Breast epithelium (tissue), 4 donors: ENCODE data around the gene CCP110. TPM values are rescaled to one million over a fixed set of nuclear protein-coding genes. Genes with fewer than 3 reads are reported as not detected.

Experiments
- DNase-seq, 2 donors: peaks; one replicate each; pipeline ENCODE4 v3.0.0-alpha.2; 2019; ENCODE audit warnings: low spot score in 2 of 2
- H3K27ac ChIP-seq, 2 donors: fragments of 200-600 bp; sonication (generic) in 1 of 2; one replicate each; pipeline ENCODE4 v1.5.1; 2016 to 2019; ENCODE audit warnings: mild to moderate bottlenecking in 1 of 2
- H3K27me3 ChIP-seq, 2 donors: fragments of 200-600 bp; sonication (generic) in 1 of 2; one replicate each; pipeline versions ENCODE4 v1.5.1 to v1.6.0; 2017 to 2019; ENCODE audit warnings: control low read depth in 1 of 2, mild to moderate bottlenecking in 1 of 2
- H3K36me3 ChIP-seq: fragments of 200-600 bp; one replicate; pipeline ENCODE4 v1.5.1; 2019
- H3K4me1 ChIP-seq, 2 donors: fragments of 200-600 bp; sonication (generic); one replicate each; pipeline ENCODE4 v1.5.1; 2016 to 2019; ENCODE audit warnings: control low read depth in 1 of 2
- H3K4me3 ChIP-seq, 3 donors: fragments of 200-600 bp; sonication (generic); 1 replicate in 2 of 3; 2 replicates in 1 of 3; pipeline ENCODE4 v1.5.1; 2016 to 2019; ENCODE audit warnings: mild to moderate bottlenecking in 3 of 3, moderate library complexity in 2 of 3
- H3K9me3 ChIP-seq, 2 donors: fragments of 200-600 bp; sonication (generic) in 1 of 2; one replicate each; pipeline ENCODE4 v1.5.1; 2016 to 2019; ENCODE audit warnings: control low read depth in 1 of 2
- CTCF ChIP-seq, 3 donors: fragments of 450-650 bp; IDR thresholded peaks; one replicate each; pipeline ENCODE4 v1.5.1; 2016 to 2017; ENCODE audit warnings: antibody characterized with exemption in 3 of 3, mild to moderate bottlenecking in 3 of 3, moderate library complexity in 3 of 3
- POLR2A ChIP-seq: fragments of 450-650 bp; IDR thresholded peaks from one replicate; pipeline ENCODE4 v1.6.1; 2016; ENCODE audit warnings: antibody characterized with exemption, mild to moderate bottlenecking, moderate library complexity
- POLR2AphosphoS5 ChIP-seq, 3 donors: sonication (generic); formaldehyde crosslinking; IDR thresholded peaks; one replicate each; pipeline ENCODE4 v1.6.1; 2017; ENCODE audit warnings: antibody characterized with exemption in 3 of 3
- intact Hi-C: fragments of 100-400 bp; cut with DNase I; formaldehyde crosslinking; loops from one replicate; pipeline ENCODE4 v1.15.1; 2023; ENCODE audit warnings: low total_unique reads
- total RNA-seq, 3 donors: library from RNA; depleted of rRNA; stranded (reverse); fragments of >200 nt; gene quantifications; one replicate each; pipeline ENCODE4 v1.1.0, GENCODE V29; 2016

CCP110 gene
- total RNA-seq, 3 donors from 2014 or later, result 13.9 to 33.5 (median 31.5) TPM

- TF ChIP-seq CTCF (IDR thresholded peaks at IDR 0.05), result no peak
- no peak for TF ChIP-seq POLR2AphosphoS5 (IDR thresholded peaks at IDR 0.05)
- no peak for TF ChIP-seq POLR2A
- H3K36me3 ChIP-seq, result no peaks in the 10 kb centered on the region
- H3K27ac ChIP-seq, result no peak overlapping the region
- H3K4me3 ChIP-seq, result no peak overlapping the region
- no peaks in the 10 kb centered on the region for H3K27me3 ChIP-seq
- H3K9me3 ChIP-seq, result no peaks in the 10 kb centered on the region
- intact Hi-C loops, result no loop called here
- H3K4me1 ChIP-seq, result no peaks in the 10 kb centered on the region
- DNase-seq, result no peak
Measured at GRCh38 chr16:19486750-19487325, 36.9 kb upstream of the CCP110 start.

GRCh38 chr16:19488213-19488640 is 35.5 kb upstream of the CCP110 start:
- no peaks in the 10 kb centered on the region for H3K36me3 ChIP-seq
- H3K9me3 ChIP-seq, result no peaks in the 10 kb centered on the region
- no peak overlapping the region for H3K27ac ChIP-seq
- no peak overlapping the region for H3K4me3 ChIP-seq
- H3K4me1 ChIP-seq, result no peaks in the 10 kb centered on the region
- TF ChIP-seq CTCF (IDR thresholded peaks at IDR 0.05) (no peak), POLR2AphosphoS5 (IDR thresholded peaks at IDR 0.05) (no peak), POLR2A (no peak)
- intact Hi-C loops, result no loop called here
- no peaks in the 10 kb centered on the region for H3K27me3 ChIP-seq
- DNase-seq, result no peak

- intact Hi-C loops, result no loop called here
- H3K9me3 ChIP-seq, result no peaks in the 10 kb centered on the region
Measured at GRCh38 chr16:19490619-19491018, 33.1 kb upstream of the CCP110 start.

GRCh38 chr16:19497176-19497575 is 26.6 kb upstream of the CCP110 start:
- H3K36me3 ChIP-seq, result peaks cover 3% of the 10 kb centered on the region

More at GRCh38 chr16:19490619-19491018, 33.1 kb upstream of the CCP110 start:
- H3K36me3 ChIP-seq, result no peaks in the 10 kb centered on the region
- TF ChIP-seq CTCF (IDR thresholded peaks at IDR 0.05) (no peak), POLR2A (no peak), POLR2AphosphoS5 (IDR thresholded peaks at IDR 0.05) (no peak)
- no peak overlapping the region for H3K27ac ChIP-seq
- no peaks in the 10 kb centered on the region for H3K4me1 ChIP-seq
- H3K27me3 ChIP-seq, result no peaks in the 10 kb centered on the region
- no peak overlapping the region for H3K4me3 ChIP-seq
- no peak for DNase-seq

More at GRCh38 chr16:19497176-19497575, 26.6 kb upstream of the CCP110 start:
- Histone ChIP-seq H3K4me1 (no peaks in the 10 kb centered on the region), H3K4me3 (no peak overlapping the region), H3K27me3 (no peaks in the 10 kb centered on the region), H3K9me3 (no peaks in the 10 kb centered on the region), H3K27ac (no peak overlapping the region)
- DNase-seq, result no peak
- intact Hi-C loops, result no loop called here
- TF ChIP-seq POLR2A, result no peak
- no peak for TF ChIP-seq POLR2AphosphoS5 (IDR thresholded peaks at IDR 0.05)
- TF ChIP-seq CTCF (IDR thresholded peaks at IDR 0.05), result no peak
